Ectodermal cell (in vitro differentiated cells): ENCODE results near the gene HTATIP2.

Experiments used
- H3K27ac ChIP-seq: 2 replicates; pipeline ENCODE4 v1.7.0; 2013; ENCODE audit warnings: mild to moderate bottlenecking, low read depth, low read length; ENCODE audit not compliant: insufficient read depth, poor library complexity, severe bottlenecking
- H3K27me3 ChIP-seq: 2 replicates; pipeline ENCODE4 v1.7.0; 2013; ENCODE audit warnings: mild to moderate bottlenecking, low read length; ENCODE audit not compliant: insufficient read depth, control insufficient read depth, poor library complexity, severe bottlenecking
- H3K36me3 ChIP-seq: one replicate; pipeline ENCODE4 v1.7.0; 2013; ENCODE audit warnings: low read length; ENCODE audit not compliant: control insufficient read depth, insufficient read depth
- H3K4me1 ChIP-seq: one replicate; pipeline ENCODE4 v1.7.0; 2013; ENCODE audit warnings: low read length; ENCODE audit not compliant: control insufficient read depth, insufficient read depth
- H3K4me3 ChIP-seq: 2 replicates; pipeline ENCODE4 v1.7.0; 2013; ENCODE audit warnings: low read depth, low read length, control low read depth; ENCODE audit not compliant: insufficient read depth
- H3K9me3 ChIP-seq: 2 replicates; pipeline ENCODE4 v1.7.0; 2013; ENCODE audit warnings: mild to moderate bottlenecking, low read length, moderate library complexity; ENCODE audit not compliant: control insufficient read depth
- WGBS, 2 experiments: methylation state at CpG; one replicate each; pipeline ENCODE4 v1.1.7; 2013; ENCODE audit warnings: missing lambda C conversion rate in 2 of 2; 5-methylcytosine and 5-hydroxymethylcytosine counted together

The HTATIP2 gene

GRCh38 chr11:20397281-20397680, 33.8 kb downstream of the HTATIP2 start:
- H3K4me1 ChIP-seq: no peaks in the 10 kb centered on the region
- WGBS, 2 experiments: 93 to 95% methylated on average over 3 of the region's 3 CpGs
- H3K9me3 ChIP-seq: no peaks in the 10 kb centered on the region
- H3K27me3 ChIP-seq: no peaks in the 10 kb centered on the region
- H3K27ac ChIP-seq: no peak overlapping the region
- H3K4me3 ChIP-seq: no peak overlapping the region
- peaks cover 4% of the 10 kb centered on the region for H3K36me3 ChIP-seq

GRCh38 chr11:20399498-20399897, 36.0 kb downstream of the HTATIP2 start:
- Histone ChIP-seq H3K9me3 (no peaks in the 10 kb centered on the region), H3K27ac (no peak overlapping the region), H3K4me1 (no peaks in the 10 kb centered on the region), H3K27me3 (no peaks in the 10 kb centered on the region), H3K36me3 (peaks cover 4% of the 10 kb centered on the region), H3K4me3 (no peak overlapping the region)
- WGBS, 2 experiments: 89 to 96% methylated on average over 1 to 2 of the region's 2 CpGs

- no peaks in the 10 kb centered on the region for H3K27me3 ChIP-seq
- WGBS, 2 experiments: 100% methylated on average over 1 of the region's 1 CpG; no CpG with 5 or more reads in 1 of the 2 experiments
- no peak overlapping the region for H3K4me3 ChIP-seq
- H3K9me3 ChIP-seq: no peaks in the 10 kb centered on the region
- H3K4me1 ChIP-seq: no peaks in the 10 kb centered on the region
- H3K36me3 ChIP-seq: peaks cover 4% of the 10 kb centered on the region
- no peak overlapping the region for H3K27ac ChIP-seq
Measured at GRCh38 chr11:20403059-20403458, 39.5 kb downstream of the HTATIP2 start.

GRCh38 chr11:20406484-20406883, 43.0 kb downstream of the HTATIP2 start:
- no peak overlapping the region for H3K27ac ChIP-seq
- no peaks in the 10 kb centered on the region for H3K9me3 ChIP-seq
- no peaks in the 10 kb centered on the region for H3K4me1 ChIP-seq
- no peak overlapping the region for H3K4me3 ChIP-seq
- no peaks in the 10 kb centered on the region for H3K36me3 ChIP-seq
- no peaks in the 10 kb centered on the region for H3K27me3 ChIP-seq

- Histone ChIP-seq H3K4me3 (no peak overlapping the region), H3K27me3 (no peaks in the 10 kb centered on the region), H3K9me3 (no peaks in the 10 kb centered on the region), H3K36me3 (no peaks in the 10 kb centered on the region), H3K4me1 (no peaks in the 10 kb centered on the region), H3K27ac (no peak overlapping the region)
- 97 to 100% methylated on average over 2 of the region's 3 CpGs for WGBS, 2 experiments
Measured at GRCh38 chr11:20407344-20407743, 43.8 kb downstream of the HTATIP2 start.

- no peak overlapping the region for H3K4me3 ChIP-seq
- no peaks in the 10 kb centered on the region for H3K27me3 ChIP-seq
- no peaks in the 10 kb centered on the region for H3K4me1 ChIP-seq
- no peaks in the 10 kb centered on the region for H3K9me3 ChIP-seq
- H3K27ac ChIP-seq: no peak overlapping the region
- no peaks in the 10 kb centered on the region for H3K36me3 ChIP-seq
Measured at GRCh38 chr11:20415432-20415831, 51.9 kb downstream of the HTATIP2 start.

GRCh38 chr11:20417771-20418170, 54.3 kb downstream of the HTATIP2 start:
- no peak overlapping the region for H3K4me3 ChIP-seq
- no peaks in the 10 kb centered on the region for H3K4me1 ChIP-seq
- no peaks in the 10 kb centered on the region for H3K9me3 ChIP-seq
- 98 to 100% methylated on average over 2 of the region's 2 CpGs for WGBS, 2 experiments
- no peaks in the 10 kb centered on the region for H3K36me3 ChIP-seq
- H3K27ac ChIP-seq: no peak overlapping the region
- H3K27me3 ChIP-seq: no peaks in the 10 kb centered on the region

GRCh38 chr11:20421946-20422345, 58.4 kb downstream of the HTATIP2 start:
- no peaks in the 10 kb centered on the region for H3K4me1 ChIP-seq
- WGBS, 2 experiments: 69 to 83% methylated on average over 2 of the region's 2 CpGs
- H3K27ac ChIP-seq: no peak overlapping the region
- H3K27me3 ChIP-seq: no peaks in the 10 kb centered on the region
- H3K36me3 ChIP-seq: no peaks in the 10 kb centered on the region
- H3K4me3 ChIP-seq: no peak overlapping the region
- H3K9me3 ChIP-seq: no peaks in the 10 kb centered on the region

- Histone ChIP-seq H3K36me3 (no peaks in the 10 kb centered on the region), H3K27ac (no peak overlapping the region), H3K4me1 (no peaks in the 10 kb centered on the region), H3K27me3 (no peaks in the 10 kb centered on the region), H3K9me3 (no peaks in the 10 kb centered on the region), H3K4me3 (no peak overlapping the region)
- WGBS, 2 experiments: 92 to 95% methylated on average over 5 of the region's 5 CpGs
Measured at GRCh38 chr11:20429216-20429615, 65.7 kb downstream of the HTATIP2 start.
